HL-60 (cell line): ENCODE results near the gene NKX6-2.

Experiments used
- DNase-seq, 2 experiments: peaks; one replicate each; pipeline ENCODE4 v3.0.0-alpha.2; 2010 to 2020; ENCODE audit warnings: low read depth in 1 of 2, low spot score in 1 of 2
- H3K27ac ChIP-seq: fragments of 250-450 bp; sonication (Bioruptor Pico); replicated peaks from 2 replicates; pipeline ENCODE4 v1.5.1; 2020; ENCODE audit warnings: mild to moderate bottlenecking, moderate library complexity
- H3K27me3 ChIP-seq: fragments of 250-450 bp; sonication (Bioruptor Pico); 2 replicates; pipeline ENCODE4 v1.5.1; 2021; ENCODE audit warnings: mild to moderate bottlenecking, moderate library complexity; ENCODE audit not compliant: insufficient read depth, poor library complexity, severe bottlenecking
- H3K4me3 ChIP-seq: replicated peaks from 2 replicates; pipeline ENCODE4 v1.5.1; 2011; ENCODE audit warnings: mild to moderate bottlenecking, control low read depth, low read length; ENCODE audit not compliant: insufficient read depth
- CTCF ChIP-seq: IDR thresholded peaks from one replicate; pipeline ENCODE4 v1.5.1; 2011; ENCODE audit warnings: low read length, control low read depth, inconsistent platforms; ENCODE audit not compliant: insufficient read depth
- GABPA ChIP-seq: IDR thresholded peaks from 2 replicates; pipeline ENCODE4 v1.6.1; 2012; ENCODE audit warnings: low read depth
- POLR2AphosphoS5 ChIP-seq: IDR thresholded peaks from 2 replicates; pipeline ENCODE4 v1.6.1; 2012; ENCODE audit warnings: low read depth
- REST ChIP-seq: IDR thresholded peaks from 2 replicates; pipeline ENCODE4 v1.6.1; 2012; ENCODE audit warnings: low read depth; ENCODE audit not compliant: insufficient replicate concordance
- SPI1 ChIP-seq: IDR thresholded peaks from 2 replicates; pipeline ENCODE4 v1.6.1; 2012; ENCODE audit warnings: low read depth, mild to moderate bottlenecking, borderline replicate concordance

Gene NKX6-2

DNA sequence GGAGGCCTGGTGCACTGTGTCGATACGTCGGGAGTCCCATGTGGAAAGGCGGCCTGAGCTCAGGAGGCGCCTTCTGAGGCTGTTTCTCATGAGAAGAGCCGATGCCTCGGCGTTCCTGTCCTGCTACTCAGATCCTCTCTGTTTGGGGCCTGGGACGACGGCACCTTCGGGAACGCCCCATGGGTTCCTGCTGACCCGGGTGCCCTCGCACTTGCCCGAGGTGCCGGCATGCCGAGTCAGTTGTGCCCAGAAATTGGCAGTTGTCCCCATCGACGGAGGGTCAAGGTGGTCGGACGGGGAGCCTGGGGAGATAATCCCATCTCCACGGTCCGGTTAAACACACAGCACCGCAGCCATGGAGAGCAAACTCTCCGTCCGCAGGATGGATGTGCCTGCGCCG, 33.0 kb downstream of the NKX6-2 start:
- DNase-seq: no peak
- Histone ChIP-seq H3K27ac (no peak overlapping the region), H3K4me3 (no peak overlapping the region), H3K27me3 (no peaks in the 10 kb centered on the region)
- TF ChIP-seq SPI1: no peak
- no peak for TF ChIP-seq GABPA
- TF ChIP-seq CTCF: no peak
- no peak for TF ChIP-seq POLR2AphosphoS5
- no peak for TF ChIP-seq REST

DNA sequence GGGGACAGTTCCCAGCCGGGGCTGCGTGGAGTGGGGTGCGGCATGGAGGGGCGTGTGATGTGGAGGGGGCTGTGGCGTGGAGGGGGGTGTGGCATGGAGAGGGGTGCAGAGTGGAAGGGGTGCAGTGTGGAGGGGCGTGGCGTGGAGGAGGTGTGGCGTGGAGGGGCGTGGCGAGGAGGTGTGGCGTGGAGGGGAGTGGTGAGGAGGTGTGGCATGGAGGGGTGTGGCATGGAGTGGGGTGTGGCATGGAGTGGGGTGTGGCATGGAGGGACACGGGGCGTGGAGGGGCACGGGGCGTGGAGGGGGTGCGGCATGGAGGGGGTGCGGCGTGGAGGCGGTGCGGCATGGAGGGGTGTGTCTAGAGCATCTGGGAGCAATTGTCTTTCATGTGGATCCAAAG, 33.6 kb downstream of the NKX6-2 start:
- H3K27ac ChIP-seq: no peak overlapping the region
- no peak overlapping the region for H3K4me3 ChIP-seq
- no peaks in the 10 kb centered on the region for H3K27me3 ChIP-seq
- DNase-seq: no peak
- TF ChIP-seq REST: no peak
- TF ChIP-seq POLR2AphosphoS5: no peak
- TF ChIP-seq SPI1: no peak
- no peak for TF ChIP-seq CTCF
- TF ChIP-seq GABPA: no peak

GRCh38 chr10:132750936-132751335, 35.0 kb downstream of the NKX6-2 start:
- TF ChIP-seq REST (no peak), GABPA (no peak), CTCF (no peak), POLR2AphosphoS5 (no peak), SPI1 (no peak)
- H3K27ac ChIP-seq: no peak overlapping the region

More at GRCh38 chr10:132750936-132751335, 35.0 kb downstream of the NKX6-2 start:
- Histone ChIP-seq H3K27me3 (no peaks in the 10 kb centered on the region), H3K4me3 (no peak overlapping the region)
- no peak for DNase-seq
